SJCRH30 (cell line): Measurements from ENCODE around the gene TSBP1. TPM values are rescaled to one million over a fixed set of nuclear protein-coding genes. Genes with fewer than 3 reads are reported as not detected.
A peak's percentile ranks its signal among the peaks of the same experiment; 100 is the strongest.

Experiments used
- DNase-seq, 2 experiments: peaks; one replicate each; pipeline ENCODE4 v3.0.0-alpha.2; 2015 to 2020
- H3K27ac ChIP-seq: fragments of 250-450 bp; sonication (Bioruptor Pico); 2 replicates; pipeline ENCODE4 v1.5.1; 2020; ENCODE audit warnings: mild to moderate bottlenecking, moderate library complexity
- H3K27me3 ChIP-seq: fragments of 250-450 bp; sonication (Bioruptor Pico); 2 replicates; pipeline ENCODE4 v1.5.1; 2020; ENCODE audit warnings: mild to moderate bottlenecking, moderate library complexity
- H3K36me3 ChIP-seq: fragments of 250-450 bp; sonication (Bioruptor Pico); 2 replicates; pipeline ENCODE4 v1.5.1; 2020; ENCODE audit warnings: mild to moderate bottlenecking, moderate library complexity
- H3K4me1 ChIP-seq: fragments of 250-450 bp; sonication (Bioruptor Pico); 2 replicates; pipeline ENCODE4 v1.5.1; 2020; ENCODE audit warnings: mild to moderate bottlenecking, moderate library complexity
- H3K4me3 ChIP-seq: fragments of 250-450 bp; sonication (Bioruptor Pico); 2 replicates; pipeline ENCODE4 v1.5.1; 2020; ENCODE audit warnings: mild to moderate bottlenecking, moderate library complexity
- H3K9me3 ChIP-seq: fragments of 250-450 bp; sonication (Bioruptor Pico); replicated peaks from 2 replicates; pipeline ENCODE4 v1.5.1; 2020; ENCODE audit warnings: mild to moderate bottlenecking, moderate library complexity
- total RNA-seq: library from RNA; depleted of rRNA; stranded (reverse); fragments of >200 nt; shearing (Covaris generic); gene quantifications from 2 replicates; pipeline ENCODE4 v1.2.3, GENCODE V29; 2014; rRNA removed

TSBP1 gene
- not detected in 2 replicates for total RNA-seq

- Histone ChIP-seq H3K4me1 (no peaks in the 10 kb centered on the region), H3K27ac (no peak within 1 kb of the TSS), H3K4me3 (no peak within 1 kb of the TSS), H3K9me3 (no peaks in the 10 kb centered on the region), H3K36me3 (no peaks in the 10 kb centered on the region), H3K27me3 (no peaks in the 10 kb centered on the region)
- DNase-seq, result no peak
Measured at GRCh38 chr6:32371803-32372202, at the start of gene TSBP1. TSBP1 (minus strand) TSS chr6:32371903; CDS start chr6:32371706, 197 bp downstream.

- no peaks in the 10 kb centered on the region for H3K36me3 ChIP-seq
- H3K27me3 ChIP-seq, result peaks cover 9% of the 10 kb centered on the region; the same call in 1 of the 2 replicates
- H3K4me3 ChIP-seq, result no peak overlapping the region
- no peaks in the 10 kb centered on the region for H3K9me3 ChIP-seq
- no peak for DNase-seq
- no peak overlapping the region for H3K27ac ChIP-seq
- H3K4me1 ChIP-seq, result no peaks in the 10 kb centered on the region
Measured at GRCh38 chr6:32416036-32416435, 44.3 kb upstream of the TSBP1 start.

GRCh38 chr6:32415521-32416019 lies 43.9 kb upstream of the TSBP1 start:
- no peak overlapping the region for H3K4me3 ChIP-seq
- H3K27ac ChIP-seq, result no peak overlapping the region
- no peaks in the 10 kb centered on the region for H3K4me1 ChIP-seq
- peaks cover 9% of the 10 kb centered on the region; the same call in 1 of the 2 replicates for H3K27me3 ChIP-seq
- DNase-seq, result peak; percentile 66 to 80
- no peaks in the 10 kb centered on the region for H3K9me3 ChIP-seq
- H3K36me3 ChIP-seq, result no peaks in the 10 kb centered on the region

- peak; percentile 65 to 80 for DNase-seq
- Histone ChIP-seq H3K27me3 (peaks cover 9% of the 10 kb centered on the region; the same call in 1 of the 2 replicates), H3K27ac (no peak overlapping the region), H3K36me3 (no peaks in the 10 kb centered on the region), H3K9me3 (no peaks in the 10 kb centered on the region), H3K4me1 (no peaks in the 10 kb centered on the region), H3K4me3 (no peak overlapping the region)
Measured at GRCh38 chr6:32413427-32414047, 41.8 kb upstream of the TSBP1 start.

- DNase-seq, result no peak
- H3K27ac ChIP-seq, result no peak overlapping the region
- H3K27me3 ChIP-seq, result peaks cover 9% of the 10 kb centered on the region; the same call in 1 of the 2 replicates
- no peaks in the 10 kb centered on the region for H3K4me1 ChIP-seq
- H3K4me3 ChIP-seq, result no peak overlapping the region
- no peaks in the 10 kb centered on the region for H3K36me3 ChIP-seq
- H3K9me3 ChIP-seq, result no peaks in the 10 kb centered on the region
Measured at GRCh38 chr6:32411566-32412327, 40.0 kb upstream of the TSBP1 start.

- Histone ChIP-seq H3K36me3 (no peaks in the 10 kb centered on the region), H3K9me3 (no peaks in the 10 kb centered on the region), H3K4me1 (no peaks in the 10 kb centered on the region), H3K27ac (no peak overlapping the region), H3K4me3 (no peak overlapping the region), H3K27me3 (peaks cover 6% of the 10 kb centered on the region; the same call in 1 of the 2 replicates)
- DNase-seq, result no peak
Measured at GRCh38 chr6:32410906-32411305, 39.2 kb upstream of the TSBP1 start.

GRCh38 chr6:32406857-32407256 lies 35.2 kb upstream of the TSBP1 start, which contains the start of gene BTNL2:
BTNL2 (minus strand) TSS chr6:32407181; CDS start chr6:32407123, 58 bp downstream.
- peaks cover 6% of the 10 kb centered on the region; the same call in 1 of the 2 replicates for H3K27me3 ChIP-seq
- H3K4me1 ChIP-seq, result no peaks in the 10 kb centered on the region
- DNase-seq, result no peak
- H3K36me3 ChIP-seq, result no peaks in the 10 kb centered on the region
- no peak within 1 kb of the TSS for H3K4me3 ChIP-seq
- no peak within 1 kb of the TSS for H3K27ac ChIP-seq
- no peaks in the 10 kb centered on the region for H3K9me3 ChIP-seq

GRCh38 chr6:32406197-32406596 lies 34.5 kb upstream of the TSBP1 start:
- DNase-seq, result no peak
- peaks cover 6% of the 10 kb centered on the region; the same call in 1 of the 2 replicates for H3K27me3 ChIP-seq
- no peak overlapping the region for H3K4me3 ChIP-seq

GRCh38 chr6:32405656-32406055 lies 34.0 kb upstream of the TSBP1 start:
- Histone ChIP-seq H3K4me3 (no peak overlapping the region), H3K27ac (no peak overlapping the region), H3K9me3 (no peaks in the 10 kb centered on the region), H3K4me1 (no peaks in the 10 kb centered on the region), H3K27me3 (peaks cover 6% of the 10 kb centered on the region; the same call in 1 of the 2 replicates), H3K36me3 (no peaks in the 10 kb centered on the region)
- no peak for DNase-seq

More at GRCh38 chr6:32406197-32406596, 34.5 kb upstream of the TSBP1 start:
- Histone ChIP-seq H3K9me3 (no peaks in the 10 kb centered on the region), H3K4me1 (no peaks in the 10 kb centered on the region), H3K36me3 (no peaks in the 10 kb centered on the region), H3K27ac (no peak overlapping the region)

- Histone ChIP-seq H3K4me3 (no peak overlapping the region), H3K4me1 (no peaks in the 10 kb centered on the region), H3K27me3 (peaks cover 6% of the 10 kb centered on the region; the same call in 1 of the 2 replicates), H3K9me3 (no peaks in the 10 kb centered on the region), H3K36me3 (no peaks in the 10 kb centered on the region), H3K27ac (no peak overlapping the region)
- DNase-seq, result no peak
Measured at GRCh38 chr6:32402812-32403211, 31.1 kb upstream of the TSBP1 start.

- Histone ChIP-seq H3K36me3 (no peaks in the 10 kb centered on the region), H3K4me1 (no peaks in the 10 kb centered on the region), H3K27ac (no peak overlapping the region), H3K27me3 (peaks cover 6% of the 10 kb centered on the region; the same call in 1 of the 2 replicates), H3K9me3 (no peaks in the 10 kb centered on the region), H3K4me3 (no peak overlapping the region)
- no peak for DNase-seq
Measured at GRCh38 chr6:32401284-32401963, 29.7 kb upstream of the TSBP1 start.

- H3K4me1 ChIP-seq, result no peaks in the 10 kb centered on the region
- no peak overlapping the region for H3K27ac ChIP-seq
- no peaks in the 10 kb centered on the region for H3K9me3 ChIP-seq
- H3K4me3 ChIP-seq, result no peak overlapping the region
- no peaks in the 10 kb centered on the region for H3K36me3 ChIP-seq
- no peaks in the 10 kb centered on the region for H3K27me3 ChIP-seq
- DNase-seq, result no peak
Measured at GRCh38 chr6:32397252-32397920, 25.7 kb upstream of the TSBP1 start.

GRCh38 chr6:32396028-32396427 lies 24.3 kb upstream of the TSBP1 start:
- Histone ChIP-seq H3K27me3 (no peaks in the 10 kb centered on the region), H3K4me1 (no peaks in the 10 kb centered on the region), H3K36me3 (no peaks in the 10 kb centered on the region), H3K9me3 (no peaks in the 10 kb centered on the region), H3K4me3 (no peak overlapping the region), H3K27ac (no peak overlapping the region)
- DNase-seq, result no peak

GRCh38 chr6:32393665-32394420 lies 22.1 kb upstream of the TSBP1 start:
- no peaks in the 10 kb centered on the region for H3K36me3 ChIP-seq
- no peaks in the 10 kb centered on the region for H3K9me3 ChIP-seq
- no peak for DNase-seq
- H3K4me3 ChIP-seq, result no peak overlapping the region
- no peaks in the 10 kb centered on the region for H3K4me1 ChIP-seq
- H3K27me3 ChIP-seq, result no peaks in the 10 kb centered on the region
- H3K27ac ChIP-seq, result no peak overlapping the region
